Liver (tissue), 3 donors: ENCODE results near the gene ERC1.
"Not testable (repeated sequence)": the region's sequence is repeated elsewhere in the genome, so short reads cannot be mapped to it uniquely, and the experiment has no call there.

Experiments used
- ATF3 ChIP-seq: IDR thresholded peaks from 2 replicates; pipeline ENCODE4 v1.6.1; 2016; ENCODE audit warnings: antibody characterized with exemption
- CTCF ChIP-seq: fragments of 150-350 bp; IDR thresholded peaks from 2 replicates; pipeline ENCODE4 v1.5.1; 2017; ENCODE audit warnings: improper control_type of control experiment, low read depth, low read length; ENCODE audit not compliant: missing input control
- FOXA1 ChIP-seq: IDR thresholded peaks from 2 replicates; pipeline ENCODE4 v1.6.1; 2016; ENCODE audit warnings: antibody characterized with exemption
- MAX ChIP-seq: IDR thresholded peaks from 2 replicates; pipeline ENCODE4 v1.6.1; 2016; ENCODE audit warnings: antibody characterized with exemption
- NR2F2 ChIP-seq: IDR thresholded peaks from 2 replicates; pipeline ENCODE4 v1.6.1; 2016; ENCODE audit warnings: antibody characterized with exemption
- RAD21 ChIP-seq, 2 donors: IDR thresholded peaks; 2 replicates each; pipeline ENCODE4 v1.6.1; 2016; ENCODE audit warnings: antibody characterized with exemption in 2 of 2, mild to moderate bottlenecking in 2 of 2
- YY1 ChIP-seq: IDR thresholded peaks from 2 replicates; pipeline ENCODE4 v1.6.1; 2016; ENCODE audit warnings: antibody characterized with exemption, mild to moderate bottlenecking
- TF ChIP-seq, protein P1 (sequence below): IDR thresholded peaks from 2 replicates; pipeline ENCODE4 v1.6.1; 2016; ENCODE audit warnings: antibody characterized with exemption, mild to moderate bottlenecking
- donor health status: healthy.
- donor health status: healthy.

DNA sequence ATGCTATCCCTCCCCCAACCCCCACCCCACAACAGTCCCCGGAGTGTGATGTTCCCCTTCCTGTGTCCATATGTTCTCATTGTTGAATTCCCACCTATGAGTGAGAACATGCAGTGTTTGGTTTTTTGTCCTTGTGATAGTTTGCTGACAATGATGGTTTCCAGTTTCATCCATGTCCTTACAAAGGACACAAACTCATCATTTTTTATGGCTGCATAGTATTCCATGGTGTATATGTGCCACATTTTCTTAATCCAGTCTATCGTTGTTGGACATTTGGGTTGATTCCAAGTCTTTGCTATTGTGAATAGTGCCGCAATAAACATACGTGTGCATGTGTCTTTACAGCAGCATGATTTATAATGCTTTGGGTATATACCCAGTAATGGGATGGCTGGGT is 155.7 kb downstream of the ERC1 start:
- TF ChIP-seq, protein P1, sequence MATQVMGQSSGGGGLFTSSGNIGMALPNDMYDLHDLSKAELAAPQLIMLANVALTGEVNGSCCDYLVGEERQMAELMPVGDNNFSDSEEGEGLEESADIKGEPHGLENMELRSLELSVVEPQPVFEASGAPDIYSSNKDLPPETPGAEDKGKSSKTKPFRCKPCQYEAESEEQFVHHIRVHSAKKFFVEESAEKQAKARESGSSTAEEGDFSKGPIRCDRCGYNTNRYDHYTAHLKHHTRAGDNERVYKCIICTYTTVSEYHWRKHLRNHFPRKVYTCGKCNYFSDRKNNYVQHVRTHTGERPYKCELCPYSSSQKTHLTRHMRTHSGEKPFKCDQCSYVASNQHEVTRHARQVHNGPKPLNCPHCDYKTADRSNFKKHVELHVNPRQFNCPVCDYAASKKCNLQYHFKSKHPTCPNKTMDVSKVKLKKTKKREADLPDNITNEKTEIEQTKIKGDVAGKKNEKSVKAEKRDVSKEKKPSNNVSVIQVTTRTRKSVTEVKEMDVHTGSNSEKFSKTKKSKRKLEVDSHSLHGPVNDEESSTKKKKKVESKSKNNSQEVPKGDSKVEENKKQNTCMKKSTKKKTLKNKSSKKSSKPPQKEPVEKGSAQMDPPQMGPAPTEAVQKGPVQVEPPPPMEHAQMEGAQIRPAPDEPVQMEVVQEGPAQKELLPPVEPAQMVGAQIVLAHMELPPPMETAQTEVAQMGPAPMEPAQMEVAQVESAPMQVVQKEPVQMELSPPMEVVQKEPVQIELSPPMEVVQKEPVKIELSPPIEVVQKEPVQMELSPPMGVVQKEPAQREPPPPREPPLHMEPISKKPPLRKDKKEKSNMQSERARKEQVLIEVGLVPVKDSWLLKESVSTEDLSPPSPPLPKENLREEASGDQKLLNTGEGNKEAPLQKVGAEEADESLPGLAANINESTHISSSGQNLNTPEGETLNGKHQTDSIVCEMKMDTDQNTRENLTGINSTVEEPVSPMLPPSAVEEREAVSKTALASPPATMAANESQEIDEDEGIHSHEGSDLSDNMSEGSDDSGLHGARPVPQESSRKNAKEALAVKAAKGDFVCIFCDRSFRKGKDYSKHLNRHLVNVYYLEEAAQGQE: not testable (repeated sequence)
- TF ChIP-seq CTCF; MAX; YY1; NR2F2; ATF3; RAD21 (IDR thresholded peaks at IDR 0.05); FOXA1: not testable (repeated sequence)
